HL-60/S4 treated with phorbol 12-myristate 13-acetate at 8.2 ng/mL for 4 days and 3 days (cell line): ENCODE measurements around the gene CD300H.

ENCODE experiments used
- in situ Hi-C: fragments of 300-500 bp; cut with MboI; formaldehyde crosslinking; loops from 2 replicates; pipeline ENCODE4 v1.15.0; 2022; ENCODE audit warnings: low sequenced_read_pairs

The CD300H gene

GRCh38 chr17:74567397-74567796, at the start of gene CD300H:
TSS of gene CD300H (minus strand) at chr17:74567509.
- in situ Hi-C loops = no loop called here

DNA sequence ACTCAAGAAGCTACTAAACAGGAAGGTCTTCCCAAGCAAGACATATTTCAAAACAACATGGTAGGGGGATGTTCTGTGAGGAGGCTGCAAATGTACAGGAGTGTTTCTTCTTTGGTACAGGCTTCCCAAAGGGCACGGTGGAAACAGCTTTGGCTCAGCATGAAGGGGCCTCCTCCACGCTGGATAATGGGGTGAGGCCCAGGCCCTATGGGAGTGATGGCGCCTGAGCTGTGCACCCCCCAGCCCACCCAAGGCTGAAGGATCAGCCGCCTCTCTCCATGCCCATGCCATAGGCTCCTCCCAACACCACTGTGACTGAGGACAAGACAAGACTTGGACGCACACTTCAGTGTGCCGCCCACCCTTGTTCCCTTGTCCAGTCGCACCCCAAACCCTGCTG, 49.4 kb upstream of the CD300H start:
- in situ Hi-C loops = no loop called here

DNA sequence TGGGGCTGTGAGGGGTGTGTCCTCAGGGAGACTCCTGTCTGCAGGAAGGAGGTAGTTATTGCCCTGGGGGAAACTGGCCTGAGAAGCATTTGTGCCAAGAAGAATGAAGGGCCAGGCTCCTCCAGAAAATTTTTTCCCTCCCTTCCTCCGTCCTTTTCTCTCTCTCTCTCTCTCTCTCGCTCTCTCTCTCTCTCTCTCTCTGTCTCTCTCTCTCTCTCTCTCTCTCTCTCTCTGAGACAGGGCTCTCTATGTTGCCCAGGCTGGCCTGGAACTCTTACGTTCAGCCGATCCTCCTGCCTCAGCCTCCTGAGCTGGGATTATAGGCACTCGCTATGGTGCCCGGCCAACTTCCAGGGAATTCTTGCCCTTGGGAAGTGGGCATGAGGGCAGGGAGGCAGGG, 44.7 kb upstream of the CD300H start:
- in situ Hi-C loops = no loop called here

DNA sequence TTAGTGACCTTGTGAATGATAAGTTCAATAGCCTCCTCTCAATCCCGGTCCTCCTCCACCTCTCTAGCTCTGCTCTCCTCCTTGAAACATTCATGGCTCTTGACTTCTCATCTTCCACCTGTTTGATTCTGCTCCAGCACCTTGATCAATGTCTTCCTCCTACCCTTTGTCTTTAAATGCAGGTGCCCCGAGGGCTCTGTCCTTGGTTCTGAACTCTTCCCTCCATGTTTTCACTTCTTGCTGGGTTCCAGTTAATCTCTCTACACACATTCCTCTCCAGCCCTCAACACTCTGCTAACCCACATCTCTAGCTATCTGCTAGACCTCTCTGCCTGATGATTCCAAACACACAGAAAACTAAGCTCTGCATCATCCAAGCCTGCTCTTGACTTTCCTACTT, 42.8 kb upstream of the CD300H start:
- in situ Hi-C loops = no loop called here

GRCh38 chr17:74608511-74608910, 41.2 kb upstream of the CD300H start:
- in situ Hi-C loops = no loop called here

GRCh38 chr17:74607221-74607620, 39.9 kb upstream of the CD300H start:
- in situ Hi-C loops = no loop called here

DNA sequence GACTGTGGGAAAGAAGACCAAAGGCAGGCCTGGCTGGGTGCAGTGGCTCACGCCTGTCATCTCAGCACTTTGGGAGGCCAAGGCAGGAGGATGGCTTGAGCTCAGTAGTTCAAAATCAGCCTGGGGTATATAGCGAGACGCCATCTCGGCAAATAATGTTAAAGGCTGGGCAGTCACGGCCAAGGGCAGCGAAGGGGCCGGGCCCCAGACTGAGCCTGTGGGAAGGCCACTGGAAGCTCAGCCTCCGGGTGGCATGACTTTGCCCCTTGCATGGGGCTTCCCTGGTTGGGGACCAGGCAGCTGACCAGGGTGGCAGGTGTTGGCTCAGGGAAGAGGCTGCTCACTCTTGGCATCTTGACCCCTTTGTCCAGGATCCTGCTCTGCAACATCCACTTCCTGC, 38.7 kb upstream of the CD300H start:
- in situ Hi-C loops = no loop called here

- in situ Hi-C loops = no loop called here
Observed at GRCh38 chr17:74605361-74605760, 38.1 kb upstream of the CD300H start.

DNA sequence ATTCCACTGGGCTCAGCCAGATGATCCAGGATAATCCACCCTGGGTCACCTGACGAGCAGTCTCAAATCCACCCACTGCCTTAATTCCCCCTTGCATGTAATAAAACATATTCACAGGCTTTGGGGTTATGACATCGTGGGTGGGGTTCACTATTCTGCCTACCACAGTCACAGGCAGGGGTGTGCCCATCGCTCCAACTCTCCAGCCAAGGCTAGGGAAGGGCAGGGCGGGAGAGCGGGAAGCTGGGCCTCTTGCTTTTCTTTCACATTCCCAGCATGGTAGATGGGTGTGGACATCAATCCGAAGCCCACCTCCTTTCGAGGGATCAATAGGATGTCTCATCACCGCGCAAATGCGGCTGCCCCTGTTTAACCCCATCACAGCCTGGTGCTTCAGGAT, 37.5 kb upstream of the CD300H start:
- in situ Hi-C loops = no loop called here

DNA sequence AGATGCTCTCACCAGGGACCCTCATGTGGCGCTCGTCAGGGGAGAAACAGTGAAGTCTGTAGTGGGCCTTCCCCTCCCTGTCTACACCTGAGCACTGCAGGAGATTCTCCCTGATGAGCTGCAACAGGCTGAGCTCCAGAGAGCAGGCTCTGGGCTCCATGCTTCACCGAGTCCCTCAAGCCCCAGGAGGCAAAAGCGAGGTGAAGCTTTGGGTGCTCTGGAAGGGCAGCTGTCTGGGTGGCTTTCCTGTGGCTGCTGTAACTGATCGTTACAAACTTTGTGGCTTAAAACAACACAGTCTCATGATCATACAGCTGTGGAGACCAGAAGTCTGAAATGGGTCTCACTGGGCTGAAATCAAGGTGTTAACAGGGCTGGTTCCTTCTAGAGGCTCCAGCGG, 36.9 kb upstream of the CD300H start:
- in situ Hi-C loops = no loop called here

GRCh38 chr17:74603746-74604145, 36.4 kb upstream of the CD300H start:
- in situ Hi-C loops = no loop called here

GRCh38 chr17:74603037-74603635, 35.8 kb upstream of the CD300H start:
- in situ Hi-C loops = no loop called here

DNA sequence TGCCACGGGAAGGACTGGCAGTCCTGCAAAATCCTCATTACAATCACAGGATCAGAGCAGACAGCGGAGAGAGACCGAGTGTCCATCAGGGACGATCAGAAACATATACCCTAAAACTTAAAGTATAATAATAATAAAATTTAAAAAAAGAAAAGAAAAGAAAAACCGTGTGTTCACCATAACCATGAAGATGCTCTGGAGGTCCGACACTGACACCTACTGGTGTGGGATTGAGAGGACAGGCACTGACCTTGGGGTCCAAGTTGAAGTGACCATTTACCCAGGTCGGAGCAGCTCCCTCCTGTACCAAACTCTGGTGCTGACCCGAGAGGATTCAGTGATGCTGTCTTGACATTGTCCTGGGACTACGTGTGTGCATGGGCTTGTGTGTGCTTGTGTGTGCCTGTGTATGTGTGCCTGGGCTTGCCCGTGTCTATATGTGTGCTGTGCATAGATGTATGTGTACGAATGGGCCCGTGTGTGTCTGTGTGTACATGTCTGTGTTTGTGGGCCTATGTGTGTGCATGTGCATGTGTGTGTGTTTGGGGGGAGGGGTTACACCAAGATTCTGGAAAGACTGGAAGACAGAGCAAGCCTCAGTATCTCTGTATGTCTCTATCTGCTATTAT, 34.7 kb upstream of the CD300H start:
- in situ Hi-C loops = no loop called here

DNA sequence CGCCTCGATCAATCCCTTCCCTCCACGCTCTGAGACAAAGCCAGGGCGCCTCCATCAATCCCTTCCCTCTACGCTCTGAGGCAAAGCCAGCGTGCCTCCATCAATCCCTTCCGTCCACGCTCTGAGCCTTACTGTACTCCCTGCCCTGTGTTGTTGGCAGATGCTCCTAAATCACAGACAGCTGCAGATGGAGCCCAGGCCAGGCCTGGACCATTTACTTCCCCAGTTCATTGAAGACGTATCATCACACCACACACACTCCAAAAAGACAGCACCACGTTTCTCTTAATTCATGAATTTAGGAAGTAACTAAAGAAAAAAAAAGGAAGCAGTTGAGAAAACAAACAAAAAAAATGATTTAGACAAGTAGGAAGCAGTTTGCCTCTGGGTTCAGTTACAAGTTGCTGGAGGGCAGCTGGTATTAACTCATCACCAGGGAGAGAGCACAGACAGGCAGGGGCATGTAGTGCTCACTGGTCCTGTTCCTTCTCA, 32.2 kb upstream of the CD300H start:
- in situ Hi-C loops = no loop called here

DNA sequence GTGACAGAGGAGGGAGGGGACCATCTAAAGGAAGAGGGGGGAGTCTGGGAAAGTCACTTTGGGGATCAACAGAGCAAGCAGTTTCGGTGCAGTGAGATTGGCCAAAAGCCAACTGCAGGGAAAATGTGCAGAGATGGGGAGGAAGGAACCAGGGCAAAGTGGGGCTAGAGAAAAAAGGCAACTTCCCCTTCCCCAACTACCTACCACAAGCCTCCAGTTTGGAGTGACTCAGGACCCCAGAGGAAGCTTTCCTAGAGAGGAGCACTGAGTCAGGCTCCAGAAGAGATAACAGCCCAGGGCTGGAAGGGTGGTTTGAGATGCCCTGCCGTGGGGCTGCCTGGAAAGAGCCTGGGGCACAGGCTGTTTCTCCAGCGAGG, 31.7 kb upstream of the CD300H start:
- in situ Hi-C loops = no loop called here

- in situ Hi-C loops = no loop called here
Observed at GRCh38 chr17:74598346-74599022, 31.2 kb upstream of the CD300H start.

DNA sequence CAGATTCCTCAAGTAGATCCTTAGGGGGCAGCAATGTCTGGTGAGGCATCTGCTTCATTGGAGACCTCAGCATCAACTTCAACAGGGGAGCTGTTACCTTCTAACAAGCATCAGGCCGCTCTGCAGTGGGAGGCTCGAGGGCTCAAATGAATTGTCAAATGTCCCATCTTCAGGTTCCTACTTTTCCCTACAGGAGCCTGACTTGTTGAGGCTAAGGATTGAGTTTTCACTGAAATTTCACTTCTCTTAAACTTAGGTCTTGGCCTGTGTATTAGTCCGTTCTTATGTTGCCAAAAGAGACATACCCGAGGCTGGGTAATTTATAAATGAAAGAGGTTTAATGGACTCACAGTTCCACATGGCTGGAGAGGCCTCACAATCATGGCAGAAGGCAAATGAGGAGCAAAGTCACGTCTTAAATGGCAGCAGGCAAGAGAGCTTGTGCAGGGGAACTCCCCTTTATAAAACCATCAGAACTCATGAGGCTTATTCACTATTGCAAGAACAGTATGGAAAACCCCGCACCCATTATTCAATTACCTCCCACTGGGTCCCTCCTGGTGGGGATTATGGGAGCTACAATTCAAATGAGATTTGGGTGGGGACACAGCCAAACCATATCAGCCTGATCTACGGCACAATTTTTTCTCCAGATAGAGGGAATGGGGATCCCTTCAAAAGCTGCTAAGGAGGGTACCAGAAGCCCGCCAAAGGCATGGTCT, 29.9 kb upstream of the CD300H start:
- in situ Hi-C loops = no loop called here

GRCh38 chr17:74595037-74595750, 27.9 kb upstream of the CD300H start:
- in situ Hi-C loops = no loop called here

DNA sequence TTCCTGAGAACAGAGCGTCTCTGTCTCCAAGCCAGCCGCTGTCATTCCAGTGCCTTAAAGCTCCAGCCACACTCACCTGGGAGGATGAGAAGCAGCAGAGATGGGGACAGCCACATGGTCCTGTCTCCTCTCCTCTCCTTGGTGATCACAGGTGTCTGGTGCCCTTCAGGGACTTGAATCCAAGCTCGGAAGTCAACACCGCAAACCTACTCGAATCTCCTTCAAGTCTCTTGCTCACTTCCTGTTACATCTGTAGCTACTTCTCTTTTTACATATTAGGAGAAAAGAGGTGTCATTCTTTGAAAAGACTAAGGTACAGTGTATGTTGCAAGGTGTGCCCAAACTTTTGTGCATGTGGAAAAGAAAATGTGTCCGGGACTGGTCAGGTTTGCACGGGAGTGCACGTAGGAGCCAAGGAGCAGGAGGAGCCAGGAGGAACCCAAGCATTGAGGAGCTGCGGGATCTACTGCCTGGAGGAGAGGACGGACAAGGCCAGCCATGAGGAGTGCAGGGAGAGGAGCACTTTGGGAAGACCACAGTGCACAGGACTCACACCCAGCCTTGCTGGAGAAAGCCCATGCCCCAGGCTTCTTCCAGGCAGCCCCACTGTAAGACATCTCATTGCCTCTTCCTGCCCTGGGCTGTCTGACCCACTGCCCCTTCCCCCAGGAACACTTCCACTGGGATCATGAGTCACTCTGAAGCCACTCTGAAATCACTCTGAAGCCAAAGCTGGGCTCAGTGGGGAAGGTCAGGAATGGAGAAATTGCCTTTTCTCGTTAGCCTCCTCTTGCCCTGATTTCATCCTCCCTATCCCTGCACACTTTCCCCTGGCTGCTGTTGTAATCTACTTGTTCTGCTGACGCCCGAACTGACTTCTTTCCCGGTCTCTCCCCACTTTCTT, 25.0 kb upstream of the CD300H start, which contains the start of gene CD300LD:
Gene CD300LD (minus strand): TSS at position 197 of the 904 bp plus-strand sequence. CDS start 81 bp downstream, at position 116.
- in situ Hi-C loops = no loop called here

DNA sequence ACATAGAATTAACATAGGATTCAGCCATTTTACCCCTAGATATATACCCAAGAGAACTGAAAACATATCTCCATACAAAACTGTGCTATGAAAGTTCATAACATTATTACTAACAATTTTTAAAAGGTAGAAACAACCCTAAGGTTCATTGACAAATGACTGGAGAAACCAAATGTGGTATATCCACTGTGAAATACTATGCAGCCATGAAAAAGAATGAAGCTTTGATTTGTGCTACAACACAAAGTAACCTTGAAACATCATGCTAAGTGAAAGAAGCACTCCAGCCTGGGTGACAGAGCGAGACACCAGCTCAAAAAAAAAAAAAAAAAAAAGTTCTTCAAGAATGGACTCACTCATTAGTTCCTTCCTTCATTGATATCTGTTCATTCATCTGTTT, 24.2 kb upstream of the CD300H start:
- in situ Hi-C loops = no loop called here
